Fibroblast of lung (primary cell): ENCODE measurements around the gene CSGALNACT2. TPM values are rescaled to one million over a fixed set of nuclear protein-coding genes. Genes with fewer than 3 reads are reported as not detected.

Experiments
- DNase-seq, 2 donors: peaks; one replicate each; pipeline versions ENCODE4 v3.0.0 to v3.0.0-alpha.2; 2010; ENCODE audit warnings: low read depth in 2 of 2
- H2AFZ ChIP-seq: 2 replicates; pipeline ENCODE4 v1.5.1; 2012; ENCODE audit warnings: low read length, control low read depth, inconsistent platforms
- H3K27ac ChIP-seq: 2 replicates; pipeline ENCODE4 v1.5.1; 2011; ENCODE audit warnings: low read length, control low read depth; ENCODE audit not compliant: insufficient read depth
- H3K27me3 ChIP-seq: 2 replicates; pipeline ENCODE4 v1.5.1; 2011; ENCODE audit warnings: mild to moderate bottlenecking, low read length; ENCODE audit not compliant: control insufficient read depth, insufficient read depth
- H3K36me3 ChIP-seq: 2 replicates; pipeline ENCODE4 v1.5.1; 2011; ENCODE audit warnings: low read length; ENCODE audit not compliant: control insufficient read depth, insufficient read depth
- H3K4me1 ChIP-seq: 2 replicates; pipeline ENCODE4 v1.5.1; 2011; ENCODE audit warnings: low read length; ENCODE audit not compliant: control insufficient read depth, insufficient read depth; ENCODE audit errors: extremely low read depth
- H3K4me2 ChIP-seq: 2 replicates; pipeline ENCODE4 v1.5.1; 2011; ENCODE audit warnings: low read length, control low read depth; ENCODE audit not compliant: insufficient read depth; ENCODE audit errors: extremely low read depth
- H3K4me3 ChIP-seq, 4 experiments: fragments of 200-600 bp in 1 of 4; sonication (generic) in 1 of 4; replicated peaks in 1 of 4; 2 replicates each; pipeline ENCODE4 v1.5.1; 2011 to 2016; ENCODE audit warnings: low read length in 4 of 4, low read depth in 3 of 4, mild to moderate bottlenecking in 3 of 4, control low read depth in 2 of 4, inconsistent platforms in 1 of 4, mixed read lengths in 1 of 4; ENCODE audit not compliant: insufficient read depth in 1 of 4; ENCODE audit errors: control extremely low read depth in 1 of 4
- H3K79me2 ChIP-seq: 2 replicates; pipeline ENCODE4 v1.5.1; 2012; ENCODE audit warnings: mild to moderate bottlenecking, low read length, inconsistent platforms; ENCODE audit not compliant: control insufficient read depth, insufficient read depth
- H3K9ac ChIP-seq: 2 replicates; pipeline ENCODE4 v1.5.1; 2011; ENCODE audit warnings: mild to moderate bottlenecking, low read length, control low read depth; ENCODE audit not compliant: insufficient read depth
- H3K9me3 ChIP-seq: 2 replicates; pipeline ENCODE4 v1.5.1; 2012; ENCODE audit warnings: low read depth, low read length; ENCODE audit not compliant: control insufficient read depth, insufficient read depth
- H4K20me1 ChIP-seq: 2 replicates; pipeline ENCODE4 v1.5.1; 2011; ENCODE audit warnings: low read length; ENCODE audit not compliant: control insufficient read depth, insufficient read depth; ENCODE audit errors: extremely low read depth
- EZH2 ChIP-seq: IDR thresholded peaks from 2 replicates; pipeline ENCODE4 v1.5.1; 2012; ENCODE audit warnings: low read length, control low read depth, mild to moderate bottlenecking; ENCODE audit errors: missing control alignments
- polyA plus RNA-seq, 2 donors: library from polyadenylated mRNA; depleted of rRNA in 1 of 2; stranded (reverse) in 1 of 2; unstranded in 1 of 2; fragments of >200 nt; gene quantifications; 2 replicates each; pipeline ENCODE4 v1.2.1, GENCODE V29; 2011 to 2012; ENCODE audit warnings: missing spikeins in 1 of 2
- total RNA-seq: library from RNA; depleted of rRNA; stranded (reverse); fragments of >200 nt; gene quantifications from 2 replicates; pipeline ENCODE4 v1.2.1, GENCODE V29; 2014
- TF ChIP-seq, protein P1 (sequence below), 2 donors: IDR thresholded peaks in 1 of 2; conservative IDR thresholded peaks in 1 of 2; 1 replicate in 1 of 2; 2 replicates in 1 of 2; pipeline ENCODE4 v1.5.1; 2011 to 2012; ENCODE audit warnings: low read length in 2 of 2, control low read depth in 1 of 2, inconsistent platforms in 1 of 2, low read depth in 1 of 2, mild to moderate bottlenecking in 1 of 2

Gene CSGALNACT2
- total and polyA plus RNA-seq, 2 donors (not counting 1 experiment from before 2014, with no cell fraction given) = 38.6 to 46.9 TPM

DNA sequence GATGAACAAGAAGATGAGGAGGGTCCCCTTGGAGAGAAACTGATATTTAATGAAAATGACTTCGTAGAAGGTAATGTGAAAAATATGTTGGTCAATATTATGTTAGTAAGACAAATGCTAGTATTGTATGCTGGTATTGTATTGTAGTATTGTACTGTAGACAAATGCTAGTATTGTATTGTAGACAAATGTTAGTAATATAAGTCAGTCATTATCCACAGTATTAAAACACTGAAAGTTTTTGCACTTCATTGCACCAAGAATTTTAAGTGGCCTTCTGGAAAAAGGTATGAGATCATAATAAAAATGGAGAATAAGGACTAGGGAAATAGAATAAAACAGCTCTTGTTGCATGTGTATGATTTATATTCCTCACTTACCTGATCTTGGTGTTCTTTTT is 17.5 kb downstream of the CSGALNACT2 start:
- Histone ChIP-seq H3K9ac (no peak overlapping the region), H3K4me3 (no peak overlapping the region), H2AFZ (no peak overlapping the region), H3K36me3 (no peaks in the 10 kb centered on the region), H3K79me2 (peaks cover 68% of the 10 kb centered on the region), H3K27ac (no peak overlapping the region), H3K4me1 (peaks cover 3% of the 10 kb centered on the region), H3K27me3 (no peaks in the 10 kb centered on the region), H3K9me3 (no peaks in the 10 kb centered on the region), H3K4me2 (no peak overlapping the region), H4K20me1 (no peaks in the 10 kb centered on the region)
- TF ChIP-seq, protein P1, sequence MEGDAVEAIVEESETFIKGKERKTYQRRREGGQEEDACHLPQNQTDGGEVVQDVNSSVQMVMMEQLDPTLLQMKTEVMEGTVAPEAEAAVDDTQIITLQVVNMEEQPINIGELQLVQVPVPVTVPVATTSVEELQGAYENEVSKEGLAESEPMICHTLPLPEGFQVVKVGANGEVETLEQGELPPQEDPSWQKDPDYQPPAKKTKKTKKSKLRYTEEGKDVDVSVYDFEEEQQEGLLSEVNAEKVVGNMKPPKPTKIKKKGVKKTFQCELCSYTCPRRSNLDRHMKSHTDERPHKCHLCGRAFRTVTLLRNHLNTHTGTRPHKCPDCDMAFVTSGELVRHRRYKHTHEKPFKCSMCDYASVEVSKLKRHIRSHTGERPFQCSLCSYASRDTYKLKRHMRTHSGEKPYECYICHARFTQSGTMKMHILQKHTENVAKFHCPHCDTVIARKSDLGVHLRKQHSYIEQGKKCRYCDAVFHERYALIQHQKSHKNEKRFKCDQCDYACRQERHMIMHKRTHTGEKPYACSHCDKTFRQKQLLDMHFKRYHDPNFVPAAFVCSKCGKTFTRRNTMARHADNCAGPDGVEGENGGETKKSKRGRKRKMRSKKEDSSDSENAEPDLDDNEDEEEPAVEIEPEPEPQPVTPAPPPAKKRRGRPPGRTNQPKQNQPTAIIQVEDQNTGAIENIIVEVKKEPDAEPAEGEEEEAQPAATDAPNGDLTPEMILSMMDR (conservative IDR thresholded peaks at IDR 0.05 in 1 of 2, IDR thresholded peaks at IDR 0.05 in 1 of 2; ENCODE audit: low read depth in 1 of 2, low read length in 2 of 2) = no peak
- TF ChIP-seq EZH2 = no peak
- no peak for DNase-seq

- Histone ChIP-seq H3K9me3 (no peaks in the 10 kb centered on the region), H3K4me1 (peaks cover 3% of the 10 kb centered on the region), H3K79me2 (peaks cover 64% of the 10 kb centered on the region), H4K20me1 (no peaks in the 10 kb centered on the region), H3K9ac (no peak overlapping the region), H3K4me2 (no peak overlapping the region), H3K36me3 (no peaks in the 10 kb centered on the region), H2AFZ (no peak overlapping the region), H3K27me3 (no peaks in the 10 kb centered on the region), H3K4me3 (no peak overlapping the region), H3K27ac (no peak overlapping the region)
- no peak for DNase-seq
- TF ChIP-seq, protein P1 (conservative IDR thresholded peaks at IDR 0.05 in 1 of 2, IDR thresholded peaks at IDR 0.05 in 1 of 2; ENCODE audit: low read depth in 1 of 2, low read length in 2 of 2) = peak in 1 of 2 donors; percentile 7
- no peak for TF ChIP-seq EZH2
Measured at GRCh38 chr10:43156590-43157341, 18.5 kb downstream of the CSGALNACT2 start.

- peaks cover 55% of the 10 kb centered on the region for H3K79me2 ChIP-seq
- no peak overlapping the region for H3K4me2 ChIP-seq
- TF ChIP-seq, protein P1 (conservative IDR thresholded peaks at IDR 0.05 in 1 of 2, IDR thresholded peaks at IDR 0.05 in 1 of 2; ENCODE audit: low read depth in 1 of 2, low read length in 2 of 2) = no peak
- TF ChIP-seq EZH2 = no peak
- H3K4me1 ChIP-seq = peaks cover 3% of the 10 kb centered on the region
- H3K9me3 ChIP-seq = no peaks in the 10 kb centered on the region
- no peak for DNase-seq
- no peak overlapping the region for H3K4me3 ChIP-seq
- H4K20me1 ChIP-seq = no peaks in the 10 kb centered on the region
- no peaks in the 10 kb centered on the region for H3K36me3 ChIP-seq
- no peak overlapping the region for H3K27ac ChIP-seq
- no peak overlapping the region for H2AFZ ChIP-seq
- no peaks in the 10 kb centered on the region for H3K27me3 ChIP-seq
- H3K9ac ChIP-seq = no peak overlapping the region
Measured at GRCh38 chr10:43158636-43159035, 20.4 kb downstream of the CSGALNACT2 start.
